ENCODE data around the gene BAIAP2L2. TPM values are rescaled to one million over a fixed set of nuclear protein-coding genes. Genes with fewer than 3 reads are reported as not detected.

BAIAP2L2 gene
- total RNA-seq, 1 experiment from 2014 or later, result 51.2 TPM

DNA sequence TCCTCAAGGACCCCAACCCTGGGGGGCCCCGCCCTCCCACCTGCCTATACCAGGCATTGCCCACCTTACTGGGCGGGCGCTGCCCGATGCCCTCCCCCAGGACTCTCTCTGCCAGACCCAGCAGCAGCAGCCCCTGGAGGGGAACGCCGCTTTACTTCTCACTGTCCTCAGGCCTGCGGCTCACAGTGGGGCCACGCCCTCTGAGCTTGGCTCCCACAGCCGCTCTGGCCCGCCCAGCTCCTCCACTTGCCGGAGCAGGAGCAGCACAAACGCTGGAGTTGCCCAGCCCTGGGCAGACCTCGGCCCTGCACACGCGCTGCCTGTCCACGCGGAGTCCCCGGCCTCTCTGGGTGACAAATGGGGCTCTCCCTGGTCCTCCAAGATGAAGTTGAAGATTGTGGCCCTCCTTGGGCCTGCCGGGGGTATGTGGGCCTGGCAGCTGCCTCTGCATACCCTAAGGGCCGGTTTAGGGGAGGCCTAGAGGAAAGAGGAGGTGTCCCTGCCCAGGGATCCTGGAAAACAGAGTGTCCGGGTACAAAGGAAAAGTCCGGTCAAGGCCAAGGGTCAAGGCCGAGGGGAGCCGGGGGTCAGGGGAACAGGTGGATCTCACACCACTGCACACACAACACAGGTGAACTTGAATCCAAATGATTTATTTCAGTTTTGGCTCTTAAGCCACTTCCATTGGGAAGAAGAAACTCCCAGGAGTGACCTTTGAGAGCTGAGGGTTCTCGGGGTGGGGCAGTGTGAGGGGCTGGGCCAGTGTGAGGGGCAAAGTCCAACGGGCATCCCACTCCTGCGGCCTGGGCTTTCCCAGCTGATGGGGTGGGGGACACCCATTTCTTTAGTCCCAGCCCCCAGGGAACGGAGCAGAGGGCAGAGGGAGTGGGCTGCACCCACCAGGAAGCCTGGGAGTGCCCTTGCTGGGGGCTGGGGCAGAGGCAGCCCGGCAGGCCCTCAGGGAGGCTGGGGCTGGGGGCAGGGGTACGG lies 674 bp upstream of the BAIAP2L2 start:
- Mint-ChIP-seq H3K27me3 (ENCODE audit: unreplicated experiment) (no peaks in the 10 kb centered on the region), H3K27ac (ENCODE audit: unreplicated experiment) (peak overlapping the region; percentile 87), H3K36me3 (ENCODE audit: insufficient read depth, unreplicated experiment) (peaks cover 68% of the 10 kb centered on the region), H3K9me3 (ENCODE audit: low read depth, unreplicated experiment) (no peaks in the 10 kb centered on the region), H3K4me3 (ENCODE audit: low read depth, unreplicated experiment) (peak overlapping the region; percentile 79), H3K4me1 (ENCODE audit: low read depth, unreplicated experiment) (peaks cover 63% of the 10 kb centered on the region)
- CTCF ChIA-PET, result interaction anchor here (0.6 to 1.5 kb wide), 6 partner anchors 53 to 195 kb away, joined by 3 to 8 read pairs (median 3); partner anchors contain the start of gene PLA2G6
- BruUV-seq (replicated peaks), result TSS peak; percentile 68
- DNase-seq, result peak; percentile 81
- intact Hi-C loops (cut with micrococcal nuclease; ENCODE audit: unreplicated experiment), result loop anchor here (10.0 kb wide), 1 partner anchor 54 kb away; no protein-coding TSS in a partner anchor
- TF ChIP-seq, protein P1, sequence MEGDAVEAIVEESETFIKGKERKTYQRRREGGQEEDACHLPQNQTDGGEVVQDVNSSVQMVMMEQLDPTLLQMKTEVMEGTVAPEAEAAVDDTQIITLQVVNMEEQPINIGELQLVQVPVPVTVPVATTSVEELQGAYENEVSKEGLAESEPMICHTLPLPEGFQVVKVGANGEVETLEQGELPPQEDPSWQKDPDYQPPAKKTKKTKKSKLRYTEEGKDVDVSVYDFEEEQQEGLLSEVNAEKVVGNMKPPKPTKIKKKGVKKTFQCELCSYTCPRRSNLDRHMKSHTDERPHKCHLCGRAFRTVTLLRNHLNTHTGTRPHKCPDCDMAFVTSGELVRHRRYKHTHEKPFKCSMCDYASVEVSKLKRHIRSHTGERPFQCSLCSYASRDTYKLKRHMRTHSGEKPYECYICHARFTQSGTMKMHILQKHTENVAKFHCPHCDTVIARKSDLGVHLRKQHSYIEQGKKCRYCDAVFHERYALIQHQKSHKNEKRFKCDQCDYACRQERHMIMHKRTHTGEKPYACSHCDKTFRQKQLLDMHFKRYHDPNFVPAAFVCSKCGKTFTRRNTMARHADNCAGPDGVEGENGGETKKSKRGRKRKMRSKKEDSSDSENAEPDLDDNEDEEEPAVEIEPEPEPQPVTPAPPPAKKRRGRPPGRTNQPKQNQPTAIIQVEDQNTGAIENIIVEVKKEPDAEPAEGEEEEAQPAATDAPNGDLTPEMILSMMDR (IDR thresholded peaks at IDR 0.05; ENCODE audit: unreplicated experiment), result no peak

DNA sequence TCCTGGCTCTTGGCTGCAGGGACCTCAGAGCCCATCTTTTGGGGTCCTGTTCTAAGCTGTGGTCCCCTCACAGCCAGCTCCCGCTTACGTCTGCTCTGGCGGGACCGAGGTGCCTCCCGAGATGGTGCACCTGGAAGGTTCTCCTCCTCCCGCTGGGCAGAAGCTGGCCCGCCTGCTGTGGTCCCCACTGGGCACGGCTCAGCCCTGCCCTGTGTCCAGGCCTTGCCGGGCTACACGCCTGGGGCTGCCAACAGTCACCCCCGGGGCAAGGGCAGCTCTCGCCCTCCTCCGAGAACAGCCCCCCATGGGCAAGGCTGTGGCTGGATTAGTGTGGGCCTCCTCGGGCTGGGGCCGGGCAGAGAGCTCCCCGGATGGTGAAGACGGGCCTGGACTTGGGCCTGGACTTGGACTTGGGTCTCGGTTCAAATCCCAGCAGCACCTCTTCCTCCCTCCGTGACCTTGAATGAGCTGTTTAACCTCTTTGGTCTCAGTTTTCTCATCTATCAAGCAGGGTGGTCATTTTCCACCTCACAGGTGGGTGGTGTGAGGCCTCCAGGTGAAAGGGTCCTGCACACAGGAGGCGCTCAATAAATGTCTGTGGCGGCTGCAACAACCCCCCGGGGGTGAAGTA lies 998 bp downstream of the BAIAP2L2 start:
- CTCF ChIA-PET, result no interaction called here
- no TSS peak for BruUV-seq (replicated peaks)
- TF ChIP-seq, protein P1 (IDR thresholded peaks at IDR 0.05; ENCODE audit: unreplicated experiment), result no peak

DNA sequence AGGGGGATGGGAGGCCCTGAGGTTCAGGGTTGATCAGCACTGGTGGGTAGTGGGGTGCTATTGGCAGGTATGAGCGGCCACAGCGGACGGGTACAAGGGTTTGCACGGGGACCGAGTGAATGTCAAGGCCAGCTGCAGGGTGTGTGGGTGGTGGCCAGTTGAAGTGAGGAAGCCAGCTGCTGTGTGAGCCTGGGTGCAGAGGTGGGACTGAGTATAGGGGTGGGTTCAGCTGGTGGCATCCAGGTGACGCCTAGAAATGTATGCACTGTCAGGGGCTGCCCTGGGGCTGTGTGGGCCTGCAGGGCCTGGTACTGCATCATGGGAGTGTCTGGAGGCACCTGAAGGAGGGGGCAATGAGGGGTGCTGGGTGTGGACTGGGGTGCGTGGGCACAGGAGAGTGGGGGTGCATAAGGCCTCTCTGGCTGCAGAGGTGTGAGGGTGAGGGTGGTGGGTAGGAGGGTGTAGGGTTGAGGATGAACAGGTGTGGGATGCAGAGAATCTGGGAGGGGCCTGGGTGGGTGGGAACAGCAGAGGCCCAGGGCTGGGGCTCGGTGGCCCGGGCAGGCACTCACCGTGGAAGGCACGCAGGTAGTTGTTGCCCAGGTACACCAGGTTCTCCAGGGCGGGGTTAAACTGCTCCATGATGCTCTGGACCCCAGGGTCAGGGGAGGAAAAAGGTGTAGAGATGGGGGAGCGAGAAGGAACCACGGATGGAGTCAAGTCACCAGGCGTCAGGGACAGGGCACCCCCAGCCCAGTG lies 1.7 kb downstream of the BAIAP2L2 start:
- intact Hi-C loops (cut with micrococcal nuclease; ENCODE audit: unreplicated experiment), result no loop called here
- CTCF ChIA-PET, result no interaction called here
- TF ChIP-seq, protein P1 (IDR thresholded peaks at IDR 0.05; ENCODE audit: unreplicated experiment), result no peak

More for the DNA sequence above, 998 bp downstream of the BAIAP2L2 start:
- H3K27ac Mint-ChIP-seq (ENCODE audit: unreplicated experiment), result peak overlapping the region; percentile 87
- no peak for DNase-seq
- H3K4me1 Mint-ChIP-seq (ENCODE audit: low read depth, unreplicated experiment), result peaks cover 56% of the 10 kb centered on the region
- H3K36me3 Mint-ChIP-seq (ENCODE audit: insufficient read depth, unreplicated experiment), result peaks cover 76% of the 10 kb centered on the region
- H3K4me3 Mint-ChIP-seq (ENCODE audit: low read depth, unreplicated experiment), result peak overlapping the region; percentile 79
- intact Hi-C loops (cut with micrococcal nuclease; ENCODE audit: unreplicated experiment), result loop anchor here (10.0 kb wide), 1 partner anchor 55 kb away; no protein-coding TSS in a partner anchor
- H3K9me3 Mint-ChIP-seq (ENCODE audit: low read depth, unreplicated experiment), result no peaks in the 10 kb centered on the region
- H3K27me3 Mint-ChIP-seq (ENCODE audit: unreplicated experiment), result no peaks in the 10 kb centered on the region

More for the DNA sequence above, 1.7 kb downstream of the BAIAP2L2 start:
- no peaks in the 10 kb centered on the region for H3K9me3 Mint-ChIP-seq (ENCODE audit: low read depth, unreplicated experiment)
- peak overlapping the region; percentile 51 for H3K27ac Mint-ChIP-seq (ENCODE audit: unreplicated experiment)
- H3K27me3 Mint-ChIP-seq (ENCODE audit: unreplicated experiment), result no peaks in the 10 kb centered on the region
- H3K4me3 Mint-ChIP-seq (ENCODE audit: low read depth, unreplicated experiment), result peak overlapping the region; percentile 79
- no peak for DNase-seq
- BruUV-seq (replicated peaks), result no TSS peak
- H3K4me1 Mint-ChIP-seq (ENCODE audit: low read depth, unreplicated experiment), result peaks cover 52% of the 10 kb centered on the region
- H3K36me3 Mint-ChIP-seq (ENCODE audit: insufficient read depth, unreplicated experiment), result peaks cover 80% of the 10 kb centered on the region
